ENCODE measurements around the gene ANKRD36C. TPM values are rescaled to one million over a fixed set of nuclear protein-coding genes. Genes with fewer than 3 reads are reported as not detected.
"Not testable (repeated sequence)": the region's sequence is repeated elsewhere in the genome, so short reads cannot be mapped to it uniquely, and the experiment has no call there.

ANKRD36C gene
- total RNA-seq, 2 donors from 2014 or later = 18.9 to 137 TPM

- Histone ChIP-seq H3K27me3 (replicated peaks; ENCODE audit: insufficient read depth) (no peaks in the 10 kb centered on the region), H3K9me3 (no peaks in the 10 kb centered on the region), H3K36me3 (no peaks in the 10 kb centered on the region), H3K27ac (no peak overlapping the region), H3K4me3 (no peak overlapping the region), H3K4me1 (replicated peaks) (no peaks in the 10 kb centered on the region)
- DNase-seq (ENCODE audit: low spot score) = no peak
- TF ChIP-seq POLR2AphosphoS5 (IDR thresholded peaks at IDR 0.05) = no peak
- TF ChIP-seq CTCF (IDR thresholded peaks at IDR 0.05) = no peak
- TF ChIP-seq POLR2A (IDR thresholded peaks at IDR 0.05) = no peak
- 93% methylated on average over 27 of the region's 27 CpGs for WGBS
- intact Hi-C loops (cut with DNase I) = no loop called here
These were observed 32.9 kb upstream of the ANKRD36C start for GRCh38 chr2:96024336-96025193.

GRCh38 chr2:96023701-96024100, 32.1 kb upstream of the ANKRD36C start:
- intact Hi-C loops (cut with DNase I) = not testable (repeated sequence)

GRCh38 chr2:96022701-96023447, 31.2 kb upstream of the ANKRD36C start:
- H3K36me3 ChIP-seq; H3K27me3 ChIP-seq (replicated peaks; ENCODE audit: insufficient read depth); H3K4me3 ChIP-seq; intact Hi-C loops (cut with DNase I); H3K4me1 ChIP-seq (replicated peaks); H3K9me3 ChIP-seq; H3K27ac ChIP-seq: not testable (repeated sequence)
- peak; percentile 86 for DNase-seq (ENCODE audit: low spot score)
- TF ChIP-seq POLR2AphosphoS5 (IDR thresholded peaks at IDR 0.05) (peak; percentile 51), CTCF (IDR thresholded peaks at IDR 0.05) (peak; percentile 60 to 94 (median 86))
- WGBS = 59% methylated on average over 9 of the region's 19 CpGs

More at GRCh38 chr2:96023701-96024100, 32.1 kb upstream of the ANKRD36C start:
- H3K4me1 ChIP-seq (replicated peaks); DNase-seq (ENCODE audit: low spot score); H3K9me3 ChIP-seq; H3K36me3 ChIP-seq; H3K27me3 ChIP-seq (replicated peaks; ENCODE audit: insufficient read depth); H3K4me3 ChIP-seq; H3K27ac ChIP-seq: not testable (repeated sequence)
- 90% methylated on average over 7 of the region's 7 CpGs for WGBS

- DNase-seq (ENCODE audit: low spot score); H3K4me1 ChIP-seq (replicated peaks); intact Hi-C loops (cut with DNase I); H3K27ac ChIP-seq; H3K9me3 ChIP-seq; H3K36me3 ChIP-seq; H3K27me3 ChIP-seq (replicated peaks; ENCODE audit: insufficient read depth); H3K4me3 ChIP-seq: not testable (repeated sequence)
- WGBS = 73% methylated on average over 7 of the region's 7 CpGs
These were observed 30.5 kb upstream of the ANKRD36C start for GRCh38 chr2:96022126-96022525.

GRCh38 chr2:96021142-96021541, 29.5 kb upstream of the ANKRD36C start:
- intact Hi-C loops (cut with DNase I) = not testable (repeated sequence)

GRCh38 chr2:96019909-96020590, 28.4 kb upstream of the ANKRD36C start:
- intact Hi-C loops (cut with DNase I); H3K36me3 ChIP-seq; H3K4me3 ChIP-seq; H3K27me3 ChIP-seq (replicated peaks; ENCODE audit: insufficient read depth); H3K4me1 ChIP-seq (replicated peaks); H3K27ac ChIP-seq; H3K9me3 ChIP-seq; DNase-seq (ENCODE audit: low spot score): not testable (repeated sequence)
- WGBS = 63% methylated on average over 4 of the region's 9 CpGs

More at GRCh38 chr2:96021142-96021541, 29.5 kb upstream of the ANKRD36C start:
- H3K27ac ChIP-seq; DNase-seq (ENCODE audit: low spot score); H3K27me3 ChIP-seq (replicated peaks; ENCODE audit: insufficient read depth); H3K4me1 ChIP-seq (replicated peaks); H3K4me3 ChIP-seq; H3K9me3 ChIP-seq; H3K36me3 ChIP-seq: not testable (repeated sequence)
- WGBS = 97% methylated on average over 4 of the region's 4 CpGs

GRCh38 chr2:96016321-96016720, 24.7 kb upstream of the ANKRD36C start:
- H3K36me3 ChIP-seq; H3K4me1 ChIP-seq (replicated peaks); DNase-seq (ENCODE audit: low spot score); H3K9me3 ChIP-seq; H3K27me3 ChIP-seq (replicated peaks; ENCODE audit: insufficient read depth); H3K4me3 ChIP-seq; H3K27ac ChIP-seq; intact Hi-C loops (cut with DNase I): not testable (repeated sequence)
- 25% methylated on average over 2 of the region's 4 CpGs for WGBS

- DNase-seq (ENCODE audit: low spot score); H3K4me1 ChIP-seq (replicated peaks); H3K27ac ChIP-seq; H3K4me3 ChIP-seq; intact Hi-C loops (cut with DNase I); H3K9me3 ChIP-seq; H3K36me3 ChIP-seq; H3K27me3 ChIP-seq (replicated peaks; ENCODE audit: insufficient read depth): not testable (repeated sequence)
- 74% methylated on average over 1 of the region's 1 CpG for WGBS
These were observed 21.2 kb upstream of the ANKRD36C start for GRCh38 chr2:96012792-96013264.

- intact Hi-C loops (cut with DNase I); H3K9me3 ChIP-seq; DNase-seq (ENCODE audit: low spot score); H3K4me1 ChIP-seq (replicated peaks); H3K4me3 ChIP-seq; H3K36me3 ChIP-seq; H3K27ac ChIP-seq; H3K27me3 ChIP-seq (replicated peaks; ENCODE audit: insufficient read depth): not testable (repeated sequence)
- WGBS = 77% methylated on average over 8 of the region's 8 CpGs
These were observed 20.6 kb upstream of the ANKRD36C start for GRCh38 chr2:96012086-96012791.
